ENCODE data around the gene OR6K6.

The OR6K6 gene

DNA sequence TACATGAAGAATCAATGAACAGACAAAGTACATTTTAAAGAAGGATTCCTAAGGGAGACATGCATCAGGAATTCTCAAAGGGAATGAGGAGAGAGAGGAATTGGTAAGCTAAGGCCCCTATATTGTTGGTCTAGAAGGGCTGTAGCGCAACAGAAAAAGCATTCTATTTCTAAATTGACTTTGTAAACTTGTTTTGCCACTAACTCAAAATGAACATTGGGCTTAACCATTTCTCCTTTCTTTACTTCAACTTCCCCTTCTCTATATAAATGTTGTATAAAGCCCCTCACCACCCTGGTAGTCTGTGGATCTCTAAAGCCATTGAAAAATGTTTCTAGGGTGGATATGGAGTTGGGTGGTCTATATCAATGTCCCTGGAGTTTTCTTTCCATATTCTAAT lies 46.9 kb downstream of the OR6K6 start:
- Histone ChIP-seq H3F3A (ENCODE audit: control insufficient read depth, insufficient read depth) (no peaks in the 10 kb centered on the region), H3K79me2 (ENCODE audit: control insufficient read depth, low read length) (no peaks in the 10 kb centered on the region), H3K9me2 (replicated peaks; ENCODE audit: control insufficient read depth, low read length) (no peaks in the 10 kb centered on the region), H3K27me3 (ENCODE audit: control insufficient read depth, low read length) (peaks cover 13% of the 10 kb centered on the region), H3K4me3 (ENCODE audit: low read length) (no peak overlapping the region), H3K9me3 (ENCODE audit: control insufficient read depth, insufficient read depth, low read length) (no peaks in the 10 kb centered on the region), H3K27ac (ENCODE audit: low read depth, low read length) (no peak overlapping the region), H4K20me1 (ENCODE audit: control insufficient read depth, insufficient read depth, low read depth, low read length) (no peaks in the 10 kb centered on the region), H3K4me1 (ENCODE audit: control insufficient read depth, low read length) (no peaks in the 10 kb centered on the region), H3K36me3 (ENCODE audit: control insufficient read depth, low read length) (no peaks in the 10 kb centered on the region), H3K4me2 (ENCODE audit: low read length) (no peak overlapping the region)
- TF ChIP-seq, protein P1, sequence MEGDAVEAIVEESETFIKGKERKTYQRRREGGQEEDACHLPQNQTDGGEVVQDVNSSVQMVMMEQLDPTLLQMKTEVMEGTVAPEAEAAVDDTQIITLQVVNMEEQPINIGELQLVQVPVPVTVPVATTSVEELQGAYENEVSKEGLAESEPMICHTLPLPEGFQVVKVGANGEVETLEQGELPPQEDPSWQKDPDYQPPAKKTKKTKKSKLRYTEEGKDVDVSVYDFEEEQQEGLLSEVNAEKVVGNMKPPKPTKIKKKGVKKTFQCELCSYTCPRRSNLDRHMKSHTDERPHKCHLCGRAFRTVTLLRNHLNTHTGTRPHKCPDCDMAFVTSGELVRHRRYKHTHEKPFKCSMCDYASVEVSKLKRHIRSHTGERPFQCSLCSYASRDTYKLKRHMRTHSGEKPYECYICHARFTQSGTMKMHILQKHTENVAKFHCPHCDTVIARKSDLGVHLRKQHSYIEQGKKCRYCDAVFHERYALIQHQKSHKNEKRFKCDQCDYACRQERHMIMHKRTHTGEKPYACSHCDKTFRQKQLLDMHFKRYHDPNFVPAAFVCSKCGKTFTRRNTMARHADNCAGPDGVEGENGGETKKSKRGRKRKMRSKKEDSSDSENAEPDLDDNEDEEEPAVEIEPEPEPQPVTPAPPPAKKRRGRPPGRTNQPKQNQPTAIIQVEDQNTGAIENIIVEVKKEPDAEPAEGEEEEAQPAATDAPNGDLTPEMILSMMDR (IDR thresholded peaks at IDR 0.05; ENCODE audit: low read depth, low read length, poor library complexity, severe bottlenecking), result no peak
- TF ChIP-seq EZH2phosphoT487 (IDR thresholded peaks at IDR 0.05; ENCODE audit: borderline replicate concordance, low read length), result no peak

DNA sequence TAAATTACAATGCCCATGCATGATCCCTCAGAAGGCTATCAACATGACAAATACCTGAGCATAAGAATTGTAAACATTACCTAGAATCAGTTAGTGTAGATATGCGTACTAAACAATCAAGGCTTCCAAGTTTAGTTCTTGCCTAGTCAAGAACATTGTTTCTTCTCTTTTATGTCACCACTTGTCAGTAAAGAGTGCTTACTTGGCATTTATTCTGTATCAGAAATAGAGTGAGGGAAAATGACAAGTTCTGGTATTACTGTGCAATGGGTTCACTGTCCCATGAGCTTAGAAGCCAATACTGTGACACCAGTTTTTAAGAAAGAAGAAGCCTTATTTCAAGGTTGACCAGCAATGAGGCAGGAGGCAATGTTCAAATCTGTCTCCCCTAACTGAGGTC lies 49.2 kb downstream of the OR6K6 start:
- Histone ChIP-seq H3K79me2 (ENCODE audit: control insufficient read depth, low read length) (no peaks in the 10 kb centered on the region), H3K4me3 (ENCODE audit: low read length) (no peak overlapping the region), H3K9me3 (ENCODE audit: control insufficient read depth, insufficient read depth, low read length) (no peaks in the 10 kb centered on the region), H3K27ac (ENCODE audit: low read depth, low read length) (no peak overlapping the region), H4K20me1 (ENCODE audit: control insufficient read depth, insufficient read depth, low read depth, low read length) (no peaks in the 10 kb centered on the region), H3K4me1 (ENCODE audit: control insufficient read depth, low read length) (no peaks in the 10 kb centered on the region), H3F3A (ENCODE audit: control insufficient read depth, insufficient read depth) (no peaks in the 10 kb centered on the region), H3K27me3 (ENCODE audit: control insufficient read depth, low read length) (peaks cover 13% of the 10 kb centered on the region), H3K4me2 (ENCODE audit: low read length) (no peak overlapping the region), H3K9me2 (replicated peaks; ENCODE audit: control insufficient read depth, low read length) (no peaks in the 10 kb centered on the region), H3K36me3 (ENCODE audit: control insufficient read depth, low read length) (no peaks in the 10 kb centered on the region)
- no peak for TF ChIP-seq EZH2phosphoT487 (IDR thresholded peaks at IDR 0.05; ENCODE audit: borderline replicate concordance, low read length)
- TF ChIP-seq, protein P1 (IDR thresholded peaks at IDR 0.05; ENCODE audit: low read depth, low read length, poor library complexity, severe bottlenecking), result no peak
